ENCODE measurements around the gene SOD3. TPM values are rescaled to one million over a fixed set of nuclear protein-coding genes. Genes with fewer than 3 reads are reported as not detected.

Gene SOD3
- total RNA-seq, 1 experiment from 2014 or later: 1.0 TPM

GRCh38 chr4:24794480-24794879, 893 bp upstream of the SOD3 start:
- ChIA-PET POLR2A (no interaction called here), CTCF (no interaction called here)
- in situ Hi-C loops (cut with HindIII; ENCODE audit: low pct_unique_long_range_greater_than_20kb, low sequenced_read_pairs) (no loop called here), intact Hi-C loops (cut with micrococcal nuclease; ENCODE audit: unreplicated experiment) (no loop called here)
- TF ChIP-seq CTCF (IDR thresholded peaks at IDR 0.05) (no peak), SIN3A (IDR thresholded peaks at IDR 0.05; ENCODE audit: borderline replicate concordance, insufficient read depth, low read depth, low read length) (no peak), REST (IDR thresholded peaks at IDR 0.05; ENCODE audit: insufficient read depth in 1 of 2, low read depth in 2 of 2, low read length in 1 of 2) (no peak), TCF7L2 (IDR thresholded peaks at IDR 0.05; ENCODE audit: low read depth, low read length) (no peak), POLR2AphosphoS5 (IDR thresholded peaks at IDR 0.05; ENCODE audit: low read depth, low read length) (no peak)
- H3K9me3 ChIP-seq (ENCODE audit: control insufficient read depth, insufficient read depth, low read depth, low read length): no peaks in the 10 kb centered on the region
- no peak for DNase-seq (ENCODE audit: low read depth, low spot score)
- no peaks in the 10 kb centered on the region for H3K4me1 ChIP-seq (ENCODE audit: control insufficient read depth, insufficient read depth, low read length)
- no peak overlapping the region for H3K4me3 ChIP-seq (ENCODE audit: low read depth in 2 of 2, low read length in 2 of 2)
- H3K36me3 ChIP-seq (ENCODE audit: control insufficient read depth, insufficient read depth, low read length): no peaks in the 10 kb centered on the region
- ATAC-seq: no peak
- no TSS peak for BruUV-seq (replicated peaks)
- H3K27me3 ChIP-seq (ENCODE audit: control insufficient read depth, insufficient read depth, low read length): no peaks in the 10 kb centered on the region
- no peak overlapping the region for H3K27ac ChIP-seq (ENCODE audit: low read length)

- in situ Hi-C loops (cut with HindIII; ENCODE audit: low pct_unique_long_range_greater_than_20kb, low sequenced_read_pairs): no loop called here
- CTCF ChIA-PET: no interaction called here
- DNase-seq (ENCODE audit: low read depth, low spot score): no peak
- no peak for ATAC-seq
- no peaks in the 10 kb centered on the region for H3K9me3 ChIP-seq (ENCODE audit: control insufficient read depth, insufficient read depth, low read depth, low read length)
- H3K27ac ChIP-seq (ENCODE audit: low read length): no peak overlapping the region
- TF ChIP-seq REST (IDR thresholded peaks at IDR 0.05; ENCODE audit: insufficient read depth in 1 of 2, low read depth in 2 of 2, low read length in 1 of 2) (no peak), POLR2AphosphoS5 (IDR thresholded peaks at IDR 0.05; ENCODE audit: low read depth, low read length) (no peak), CTCF (IDR thresholded peaks at IDR 0.05) (no peak), SIN3A (IDR thresholded peaks at IDR 0.05; ENCODE audit: borderline replicate concordance, insufficient read depth, low read depth, low read length) (no peak)
- H3K4me1 ChIP-seq (ENCODE audit: control insufficient read depth, insufficient read depth, low read length): no peaks in the 10 kb centered on the region
- no peaks in the 10 kb centered on the region for H3K36me3 ChIP-seq (ENCODE audit: control insufficient read depth, insufficient read depth, low read length)
- intact Hi-C loops (cut with micrococcal nuclease; ENCODE audit: unreplicated experiment): no loop called here
- no peak overlapping the region for H3K4me3 ChIP-seq (ENCODE audit: low read depth in 2 of 2, low read length in 2 of 2)
- no peaks in the 10 kb centered on the region for H3K27me3 ChIP-seq (ENCODE audit: control insufficient read depth, insufficient read depth, low read length)
- POLR2A ChIA-PET: no interaction called here
- BruUV-seq (replicated peaks): no TSS peak
Measured at GRCh38 chr4:24795666-24796381, 451 bp downstream of the SOD3 start.

Data from Panc1 (cell line).